Fibroblast of mammary gland (primary cell): ENCODE results near the gene TASL.
A peak's percentile ranks its signal among the peaks of the same experiment; 100 is the strongest.
"Not testable (repeated sequence)": the region's sequence is repeated elsewhere in the genome, so short reads cannot be mapped to it uniquely, and the experiment has no call there.

Experiments
- DNase-seq: peaks from one replicate; pipeline ENCODE4 v3.0.0-alpha.2; 2010; ENCODE audit warnings: low read depth
- H3K4me3 ChIP-seq: 2 replicates; pipeline ENCODE4 v1.5.1; 2011; ENCODE audit warnings: low read depth, mild to moderate bottlenecking, low read length, moderate library complexity; ENCODE audit not compliant: control insufficient read depth
- TF ChIP-seq, protein P1 (sequence below): conservative IDR thresholded peaks from 2 replicates; pipeline ENCODE4 v1.5.1; 2011; ENCODE audit warnings: low read depth, low read length, inconsistent platforms; ENCODE audit not compliant: control insufficient read depth, insufficient read depth

The TASL gene

DNA sequence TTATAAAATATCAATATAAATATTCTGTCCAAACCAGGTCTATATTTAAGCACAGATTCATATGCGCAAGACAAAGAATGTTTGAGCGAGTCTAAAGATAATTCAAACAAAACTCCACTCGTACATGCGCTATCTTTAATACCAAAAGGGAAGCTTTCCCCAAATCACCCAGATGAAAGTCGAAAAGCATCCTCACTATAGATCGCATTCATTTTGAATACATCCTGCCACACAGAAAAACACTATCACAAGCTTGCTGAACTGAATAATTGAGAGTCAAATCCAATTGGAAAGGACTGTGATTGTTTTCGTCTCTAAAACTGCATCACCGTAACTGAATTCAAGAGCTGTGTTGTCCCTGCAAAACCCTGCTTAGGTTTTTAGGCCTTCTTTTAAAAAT is 685 bp downstream of the TASL start:
- no peak for DNase-seq
- no peak overlapping the region for H3K4me3 ChIP-seq
- TF ChIP-seq, protein P1, sequence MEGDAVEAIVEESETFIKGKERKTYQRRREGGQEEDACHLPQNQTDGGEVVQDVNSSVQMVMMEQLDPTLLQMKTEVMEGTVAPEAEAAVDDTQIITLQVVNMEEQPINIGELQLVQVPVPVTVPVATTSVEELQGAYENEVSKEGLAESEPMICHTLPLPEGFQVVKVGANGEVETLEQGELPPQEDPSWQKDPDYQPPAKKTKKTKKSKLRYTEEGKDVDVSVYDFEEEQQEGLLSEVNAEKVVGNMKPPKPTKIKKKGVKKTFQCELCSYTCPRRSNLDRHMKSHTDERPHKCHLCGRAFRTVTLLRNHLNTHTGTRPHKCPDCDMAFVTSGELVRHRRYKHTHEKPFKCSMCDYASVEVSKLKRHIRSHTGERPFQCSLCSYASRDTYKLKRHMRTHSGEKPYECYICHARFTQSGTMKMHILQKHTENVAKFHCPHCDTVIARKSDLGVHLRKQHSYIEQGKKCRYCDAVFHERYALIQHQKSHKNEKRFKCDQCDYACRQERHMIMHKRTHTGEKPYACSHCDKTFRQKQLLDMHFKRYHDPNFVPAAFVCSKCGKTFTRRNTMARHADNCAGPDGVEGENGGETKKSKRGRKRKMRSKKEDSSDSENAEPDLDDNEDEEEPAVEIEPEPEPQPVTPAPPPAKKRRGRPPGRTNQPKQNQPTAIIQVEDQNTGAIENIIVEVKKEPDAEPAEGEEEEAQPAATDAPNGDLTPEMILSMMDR: no peak

- TF ChIP-seq, protein P1: no peak
- DNase-seq: no peak
- no peak overlapping the region for H3K4me3 ChIP-seq
Observed at GRCh38 chrX:30573125-30573524, 4.4 kb downstream of the TASL start.

GRCh38 chrX:30572678-30573077 is 4.9 kb downstream of the TASL start:
- H3K4me3 ChIP-seq: no peak overlapping the region
- TF ChIP-seq, protein P1: no peak
- DNase-seq: no peak

GRCh38 chrX:30572004-30572403 is 5.6 kb downstream of the TASL start:
- no peak overlapping the region for H3K4me3 ChIP-seq
- DNase-seq: no peak
- TF ChIP-seq, protein P1: no peak

DNA sequence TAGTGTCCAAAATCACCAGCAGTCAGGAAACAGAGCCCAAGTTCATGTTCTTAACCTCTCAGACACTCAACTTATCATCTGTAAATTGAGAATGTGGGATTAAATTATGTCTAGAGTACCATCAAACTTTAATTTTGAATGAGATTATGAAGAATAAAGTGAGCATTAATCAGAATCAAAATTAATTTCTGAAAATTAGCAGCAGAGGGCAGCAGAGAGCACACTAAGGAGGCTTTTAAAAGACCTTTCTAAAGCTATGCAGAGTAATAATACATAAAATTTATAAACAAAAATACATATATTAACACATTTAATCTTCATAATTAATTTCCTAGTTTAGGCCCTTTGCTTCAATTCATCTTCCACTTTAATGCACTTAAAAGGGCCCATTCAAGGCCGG is 7.1 kb downstream of the TASL start:
- no peak overlapping the region for H3K4me3 ChIP-seq
- peak; percentile 29 for DNase-seq
- TF ChIP-seq, protein P1: peak; percentile 55

- TF ChIP-seq, protein P1: no peak
- H3K4me3 ChIP-seq: no peak overlapping the region
- DNase-seq: peak; percentile 45
Observed at GRCh38 chrX:30568136-30568535, 9.4 kb downstream of the TASL start.

- DNase-seq, H3K4me3 ChIP-seq: not testable (repeated sequence)
Observed at GRCh38 chrX:30563070-30563469, 14.5 kb downstream of the TASL start.
